ENCODE measurements around the gene RBM25.
"Not testable (repeated sequence)": the region's sequence is repeated elsewhere in the genome, so short reads cannot be mapped to it uniquely, and the experiment has no call there.

DNA sequence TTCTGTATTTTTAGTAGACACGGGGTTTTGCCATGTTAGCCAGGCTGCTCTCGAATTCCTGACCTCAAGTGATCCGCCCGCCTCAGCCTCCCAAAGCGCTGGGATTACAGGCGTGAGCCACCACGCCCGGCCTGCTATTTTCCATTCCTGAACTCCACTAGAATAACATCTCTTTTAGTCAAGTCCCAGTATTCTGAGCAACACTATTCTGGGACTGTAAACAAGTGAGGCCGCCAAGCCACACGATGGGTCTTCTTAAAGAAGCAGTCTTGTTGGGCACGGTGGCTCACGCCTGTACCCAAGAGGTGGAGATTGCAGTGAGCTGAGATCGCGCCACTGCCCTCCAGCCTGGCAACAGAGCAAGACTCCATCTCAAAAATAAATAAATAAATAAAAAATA is 42.8 kb upstream of the RBM25 start:
- TF ChIP-seq, protein P1, sequence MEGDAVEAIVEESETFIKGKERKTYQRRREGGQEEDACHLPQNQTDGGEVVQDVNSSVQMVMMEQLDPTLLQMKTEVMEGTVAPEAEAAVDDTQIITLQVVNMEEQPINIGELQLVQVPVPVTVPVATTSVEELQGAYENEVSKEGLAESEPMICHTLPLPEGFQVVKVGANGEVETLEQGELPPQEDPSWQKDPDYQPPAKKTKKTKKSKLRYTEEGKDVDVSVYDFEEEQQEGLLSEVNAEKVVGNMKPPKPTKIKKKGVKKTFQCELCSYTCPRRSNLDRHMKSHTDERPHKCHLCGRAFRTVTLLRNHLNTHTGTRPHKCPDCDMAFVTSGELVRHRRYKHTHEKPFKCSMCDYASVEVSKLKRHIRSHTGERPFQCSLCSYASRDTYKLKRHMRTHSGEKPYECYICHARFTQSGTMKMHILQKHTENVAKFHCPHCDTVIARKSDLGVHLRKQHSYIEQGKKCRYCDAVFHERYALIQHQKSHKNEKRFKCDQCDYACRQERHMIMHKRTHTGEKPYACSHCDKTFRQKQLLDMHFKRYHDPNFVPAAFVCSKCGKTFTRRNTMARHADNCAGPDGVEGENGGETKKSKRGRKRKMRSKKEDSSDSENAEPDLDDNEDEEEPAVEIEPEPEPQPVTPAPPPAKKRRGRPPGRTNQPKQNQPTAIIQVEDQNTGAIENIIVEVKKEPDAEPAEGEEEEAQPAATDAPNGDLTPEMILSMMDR (IDR thresholded peaks at IDR 0.05), result not testable (repeated sequence)
- not testable (repeated sequence) for TF ChIP-seq POLR2A, POLR2AphosphoS5 (IDR thresholded peaks at IDR 0.05)
